HEK293 (cell line): ENCODE measurements around the gene FAM43A.

Experiments used
- ZBTB7A ChIP-seq: fragments of 450-650 bp; formaldehyde crosslinking; IDR thresholded peaks from 2 replicates; pipeline ENCODE4 v1.5.1; 2016; ENCODE audit warnings: low read depth, missing biosample characterization, missing genetic modification characterization
- TF ChIP-seq, protein P1 (sequence below): fragments of 450-650 bp; formaldehyde crosslinking; IDR thresholded peaks from 2 replicates; pipeline ENCODE4 v1.5.1; 2016; ENCODE audit warnings: missing biosample characterization, missing genetic modification characterization

DNA sequence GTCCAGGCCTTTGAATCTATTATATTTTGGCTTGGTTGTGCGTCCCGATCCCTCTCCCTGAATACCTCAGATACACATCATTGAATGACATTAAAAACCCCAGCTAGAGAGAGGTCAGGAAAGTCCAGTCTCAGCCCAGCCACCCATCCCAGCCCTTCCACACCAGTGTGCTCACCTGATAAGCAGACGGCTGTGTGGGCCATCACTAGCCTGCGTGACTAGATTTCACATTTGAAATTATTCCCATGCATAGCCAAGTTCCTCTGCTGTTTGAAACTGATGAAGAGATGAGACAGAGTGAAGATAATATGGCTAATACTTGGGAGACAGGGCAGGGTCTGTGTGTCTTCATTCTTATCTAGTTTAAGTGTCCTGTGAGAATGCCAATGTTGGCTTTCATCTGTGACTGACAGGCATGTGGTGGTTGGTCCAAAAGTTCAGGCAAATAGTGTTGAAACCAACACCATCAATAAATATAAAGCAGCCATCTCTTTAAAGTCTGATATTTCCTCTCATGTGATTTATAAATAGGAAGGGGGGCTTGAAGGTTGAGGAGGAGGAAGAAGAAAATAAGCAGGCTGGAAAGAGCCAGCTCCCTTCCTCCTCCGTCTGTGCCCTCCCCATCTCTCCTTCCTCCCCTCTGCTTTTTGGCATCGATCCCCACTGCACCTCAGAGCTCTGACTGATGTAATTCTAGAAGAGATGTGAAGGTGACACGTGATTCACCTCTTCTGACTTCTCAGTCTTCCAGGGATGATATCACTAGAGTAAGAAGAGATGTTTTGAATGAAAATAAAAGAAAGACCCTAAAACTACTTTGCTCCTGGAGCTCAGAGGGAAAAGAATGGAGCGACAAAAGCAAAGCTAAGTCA, 5.1 kb downstream of the FAM43A start:
- TF ChIP-seq, protein P1, sequence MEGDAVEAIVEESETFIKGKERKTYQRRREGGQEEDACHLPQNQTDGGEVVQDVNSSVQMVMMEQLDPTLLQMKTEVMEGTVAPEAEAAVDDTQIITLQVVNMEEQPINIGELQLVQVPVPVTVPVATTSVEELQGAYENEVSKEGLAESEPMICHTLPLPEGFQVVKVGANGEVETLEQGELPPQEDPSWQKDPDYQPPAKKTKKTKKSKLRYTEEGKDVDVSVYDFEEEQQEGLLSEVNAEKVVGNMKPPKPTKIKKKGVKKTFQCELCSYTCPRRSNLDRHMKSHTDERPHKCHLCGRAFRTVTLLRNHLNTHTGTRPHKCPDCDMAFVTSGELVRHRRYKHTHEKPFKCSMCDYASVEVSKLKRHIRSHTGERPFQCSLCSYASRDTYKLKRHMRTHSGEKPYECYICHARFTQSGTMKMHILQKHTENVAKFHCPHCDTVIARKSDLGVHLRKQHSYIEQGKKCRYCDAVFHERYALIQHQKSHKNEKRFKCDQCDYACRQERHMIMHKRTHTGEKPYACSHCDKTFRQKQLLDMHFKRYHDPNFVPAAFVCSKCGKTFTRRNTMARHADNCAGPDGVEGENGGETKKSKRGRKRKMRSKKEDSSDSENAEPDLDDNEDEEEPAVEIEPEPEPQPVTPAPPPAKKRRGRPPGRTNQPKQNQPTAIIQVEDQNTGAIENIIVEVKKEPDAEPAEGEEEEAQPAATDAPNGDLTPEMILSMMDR, result no peak
- TF ChIP-seq ZBTB7A (tag by site-specific recombination), result no peak
